CMK (cell line): ENCODE measurements around the gene SPTBN1.
A peak's percentile ranks its signal among the peaks of the same experiment; 100 is the strongest.

ENCODE experiments used
- DNase-seq: peaks from one replicate; pipeline ENCODE4 v3.0.0-alpha.2; 2010; ENCODE audit warnings: low read depth

Gene SPTBN1

GRCh38 chr2:54574107-54574859 is 118.2 kb downstream of the SPTBN1 start:
- DNase-seq = peak; percentile 81

- DNase-seq = no peak
These were observed 118.7 kb downstream of the SPTBN1 start for GRCh38 chr2:54574860-54575247.

DNA sequence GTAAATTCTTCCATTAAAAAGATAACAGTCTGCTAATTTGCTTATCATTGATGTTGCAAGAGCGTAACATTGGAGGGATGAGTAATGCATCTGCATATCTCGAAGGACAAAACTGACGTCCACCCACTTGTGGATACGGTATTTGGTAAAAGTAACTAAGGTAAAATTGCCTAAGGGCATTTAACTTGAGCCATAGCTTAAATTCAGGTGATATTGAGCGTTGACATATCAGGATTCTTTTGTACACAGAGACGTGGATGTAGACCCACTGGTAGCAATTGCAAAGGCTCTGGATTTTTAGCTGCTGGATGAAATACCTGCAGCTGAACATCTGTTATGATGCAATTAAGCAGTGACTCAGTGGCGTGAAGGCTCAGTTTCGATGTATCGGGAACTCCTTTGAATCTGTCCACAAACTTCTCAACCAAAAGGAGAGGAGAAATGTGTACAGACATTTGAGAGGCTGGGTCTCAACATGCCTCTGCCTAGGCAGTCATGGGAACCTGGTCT is 119.3 kb downstream of the SPTBN1 start:
- DNase-seq = no peak

DNA sequence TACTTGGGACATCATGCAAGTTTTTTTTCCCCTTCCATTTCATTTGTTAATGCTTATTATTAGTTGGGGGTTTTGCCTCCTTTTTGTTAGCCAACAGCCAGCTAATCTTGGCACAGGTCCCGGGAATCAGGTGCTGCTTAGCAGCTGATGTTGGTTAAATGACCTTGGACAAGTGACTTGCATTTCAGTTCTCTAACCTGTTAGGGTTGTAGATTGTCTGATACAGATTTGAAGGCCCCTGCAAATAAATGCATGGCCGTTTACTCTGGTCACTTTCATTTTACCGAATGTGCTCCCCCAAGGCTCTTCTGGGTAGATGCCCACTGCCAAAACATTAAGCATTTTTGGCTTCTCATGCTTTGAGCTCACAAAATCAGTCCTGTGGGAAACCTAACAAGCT is 120.9 kb downstream of the SPTBN1 start:
- DNase-seq = no peak

- DNase-seq = no peak
These were observed 122.0 kb downstream of the SPTBN1 start for GRCh38 chr2:54577944-54578647.

GRCh38 chr2:54578648-54579045 is 122.5 kb downstream of the SPTBN1 start:
- DNase-seq = no peak

DNA sequence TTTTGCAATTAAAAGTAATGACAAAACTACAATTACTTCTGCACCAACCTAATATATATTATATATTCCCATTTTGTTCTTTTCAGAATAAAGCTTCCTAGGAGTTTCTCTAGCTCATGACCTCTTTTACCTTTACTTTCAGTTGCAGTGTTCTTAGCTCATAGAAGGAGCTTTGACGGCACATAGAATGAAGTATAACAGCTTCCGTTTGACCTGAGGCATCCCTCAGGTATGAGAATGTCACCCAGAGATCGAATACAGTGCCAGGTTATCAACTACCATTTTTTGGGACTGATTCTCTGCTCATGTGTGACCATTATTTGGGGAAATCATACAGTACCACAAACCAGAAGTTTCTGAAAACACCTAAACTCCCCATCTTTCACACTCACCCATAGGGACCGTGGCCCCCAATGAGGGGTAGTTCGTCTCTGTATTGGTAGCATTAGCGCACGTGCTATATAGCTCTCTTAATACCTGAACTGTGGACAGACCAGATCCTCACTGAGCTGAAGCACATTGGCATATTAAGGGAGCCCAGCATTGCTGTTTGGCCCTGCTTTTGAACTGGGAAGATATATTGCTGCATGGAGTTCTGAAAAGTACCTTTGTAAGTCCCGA is 123.0 kb downstream of the SPTBN1 start:
- no peak for DNase-seq

GRCh38 chr2:54579682-54580620 is 123.8 kb downstream of the SPTBN1 start:
- DNase-seq = no peak

DNA sequence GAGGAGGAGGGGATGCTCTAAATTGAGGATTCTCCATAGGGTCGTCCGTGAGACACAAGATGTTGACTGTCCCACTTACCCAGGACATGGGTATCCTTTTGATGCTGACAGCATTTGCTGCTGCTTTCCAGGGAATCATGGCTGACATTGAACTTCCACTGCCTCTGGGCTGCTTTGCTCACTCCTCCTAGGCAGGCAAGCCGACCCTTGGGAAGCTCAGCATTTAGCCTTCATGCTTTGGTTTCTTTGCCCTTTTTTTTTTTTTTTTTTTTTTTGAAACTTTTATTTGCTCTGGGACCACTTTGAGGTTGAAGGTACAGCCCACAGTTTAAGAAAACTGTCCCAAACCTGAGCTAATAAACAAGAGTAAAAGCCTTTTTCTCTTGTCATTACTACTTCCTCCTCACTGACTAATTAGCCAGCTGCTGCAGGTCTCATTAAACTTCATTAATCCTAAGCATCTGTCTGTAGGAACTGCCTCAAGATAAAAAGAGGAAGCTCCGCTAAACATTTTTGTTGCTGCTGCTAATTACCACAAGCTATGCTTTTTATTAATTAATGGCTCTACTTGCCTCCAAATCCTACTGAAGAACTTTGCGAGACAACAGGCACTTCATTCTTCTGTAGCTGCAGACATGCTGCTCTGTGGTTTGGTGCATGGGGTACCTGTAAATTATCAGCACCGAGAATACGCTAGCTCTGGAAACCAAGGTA is 125.4 kb downstream of the SPTBN1 start:
- DNase-seq = no peak

GRCh38 chr2:54582987-54583386 is 126.9 kb downstream of the SPTBN1 start:
- no peak for DNase-seq

- DNase-seq = no peak
These were observed 128.5 kb downstream of the SPTBN1 start for GRCh38 chr2:54584598-54584997.

GRCh38 chr2:54585136-54585733 is 129.1 kb downstream of the SPTBN1 start:
- no peak for DNase-seq

DNA sequence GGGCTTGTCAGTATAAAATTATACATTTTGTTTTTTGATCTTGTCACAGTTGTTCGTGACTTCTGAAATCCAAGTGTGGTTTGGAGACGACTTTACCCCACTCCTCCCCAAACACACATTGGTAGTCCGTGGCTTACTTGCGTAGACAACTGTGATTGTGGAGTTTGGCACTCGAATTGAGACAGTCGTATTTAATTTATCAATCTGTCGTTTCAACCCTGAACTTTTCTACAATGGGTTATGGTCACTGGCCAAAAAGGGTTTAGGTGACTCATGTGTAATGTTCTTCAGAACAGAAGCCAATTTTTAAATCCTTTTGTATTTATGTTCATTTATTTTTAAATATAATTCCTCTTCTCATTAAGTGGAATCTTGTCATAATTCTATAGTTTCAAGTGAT is 129.9 kb downstream of the SPTBN1 start:
- DNase-seq = no peak

DNA sequence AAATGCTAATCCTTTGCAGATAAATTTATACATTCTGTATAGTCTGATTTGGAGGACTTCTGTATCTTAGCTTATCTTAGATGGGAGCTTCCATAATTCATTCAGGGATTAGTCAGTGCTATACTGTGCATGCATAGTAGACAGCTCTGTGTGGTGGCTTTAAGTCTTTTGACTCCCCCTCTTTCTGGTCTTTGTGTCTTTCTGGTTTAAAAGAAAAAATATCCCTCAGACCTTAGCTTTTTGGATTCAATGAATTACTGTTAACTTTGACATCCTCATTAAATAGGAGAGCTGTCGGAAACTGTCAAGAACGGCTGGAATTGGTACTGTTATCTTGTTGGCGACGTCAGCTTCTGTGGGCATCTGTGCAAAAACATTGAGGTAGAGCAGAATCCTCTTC is 130.4 kb downstream of the SPTBN1 start:
- DNase-seq = no peak

DNA sequence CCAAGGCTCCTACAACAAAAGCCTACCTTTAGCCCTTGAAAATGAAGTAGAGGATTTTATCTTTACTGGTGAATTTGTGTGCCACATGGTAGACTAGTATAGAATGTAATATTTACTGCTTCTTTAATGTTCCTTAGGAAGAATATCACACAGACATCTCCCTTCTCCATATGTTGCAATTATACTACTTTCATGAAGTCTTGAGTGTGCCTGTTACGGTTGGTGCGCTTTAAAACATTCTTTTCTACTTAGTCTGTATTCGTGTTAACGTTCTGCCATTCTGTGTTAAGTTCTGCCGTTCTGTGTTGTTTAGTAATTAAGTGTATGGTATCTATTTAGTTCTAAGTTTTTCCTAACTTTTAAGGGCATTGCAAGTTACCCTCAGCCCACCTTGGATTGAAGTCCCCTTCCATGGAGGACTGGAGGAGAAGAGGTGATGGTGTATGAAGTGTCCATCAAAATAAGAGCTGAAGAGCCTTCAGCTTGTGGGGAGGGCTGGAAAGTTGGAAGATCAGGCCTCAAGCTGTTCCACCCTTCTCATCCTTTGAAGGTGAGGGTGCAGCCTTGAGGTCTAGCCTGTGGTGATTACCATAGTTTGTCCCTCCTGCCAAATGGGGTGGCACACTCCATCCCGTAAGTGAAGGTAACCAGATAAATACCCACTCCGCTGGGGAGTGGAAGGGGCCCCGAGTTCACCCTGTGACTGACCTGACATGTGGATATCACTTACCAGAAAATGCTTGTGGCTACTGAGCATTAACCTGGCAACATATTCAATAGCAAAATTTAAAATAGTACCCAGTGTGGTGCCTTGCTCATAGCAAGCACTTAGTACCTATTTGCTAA is 131.3 kb downstream of the SPTBN1 start:
- DNase-seq = no peak

- no peak for DNase-seq
These were observed 132.2 kb downstream of the SPTBN1 start for GRCh38 chr2:54588244-54588899.

DNA sequence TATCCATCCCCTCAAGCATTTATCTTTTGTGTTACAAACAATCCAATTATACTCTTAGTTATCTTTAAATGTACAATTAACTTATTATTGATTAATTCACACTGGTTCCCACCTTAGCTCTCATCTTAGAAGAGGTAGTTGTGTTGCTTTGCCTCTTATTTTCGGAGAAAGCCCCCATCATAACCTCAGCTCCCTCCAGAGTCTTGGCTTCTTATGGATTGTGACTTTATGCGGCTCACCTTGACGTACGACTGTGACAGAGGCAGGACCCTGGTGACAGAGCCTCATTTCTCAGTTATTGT is 132.9 kb downstream of the SPTBN1 start:
- no peak for DNase-seq

GRCh38 chr2:54589340-54590215 is 133.5 kb downstream of the SPTBN1 start:
- DNase-seq = peak; percentile 89
